ENCODE results near the gene COL9A1.

- TF ChIP-seq, protein P1, sequence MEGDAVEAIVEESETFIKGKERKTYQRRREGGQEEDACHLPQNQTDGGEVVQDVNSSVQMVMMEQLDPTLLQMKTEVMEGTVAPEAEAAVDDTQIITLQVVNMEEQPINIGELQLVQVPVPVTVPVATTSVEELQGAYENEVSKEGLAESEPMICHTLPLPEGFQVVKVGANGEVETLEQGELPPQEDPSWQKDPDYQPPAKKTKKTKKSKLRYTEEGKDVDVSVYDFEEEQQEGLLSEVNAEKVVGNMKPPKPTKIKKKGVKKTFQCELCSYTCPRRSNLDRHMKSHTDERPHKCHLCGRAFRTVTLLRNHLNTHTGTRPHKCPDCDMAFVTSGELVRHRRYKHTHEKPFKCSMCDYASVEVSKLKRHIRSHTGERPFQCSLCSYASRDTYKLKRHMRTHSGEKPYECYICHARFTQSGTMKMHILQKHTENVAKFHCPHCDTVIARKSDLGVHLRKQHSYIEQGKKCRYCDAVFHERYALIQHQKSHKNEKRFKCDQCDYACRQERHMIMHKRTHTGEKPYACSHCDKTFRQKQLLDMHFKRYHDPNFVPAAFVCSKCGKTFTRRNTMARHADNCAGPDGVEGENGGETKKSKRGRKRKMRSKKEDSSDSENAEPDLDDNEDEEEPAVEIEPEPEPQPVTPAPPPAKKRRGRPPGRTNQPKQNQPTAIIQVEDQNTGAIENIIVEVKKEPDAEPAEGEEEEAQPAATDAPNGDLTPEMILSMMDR (IDR thresholded peaks at IDR 0.05) = no peak
- TF ChIP-seq POLR2A (IDR thresholded peaks at IDR 0.05) = no peak
- no peak for TF ChIP-seq POLR2AphosphoS5 (IDR thresholded peaks at IDR 0.05)
Measured at GRCh38 chr6:70351461-70351860, 48.6 kb upstream of the COL9A1 start.

Data from prostate gland (tissue), 2 donors.